ENCODE results near the gene DRC3.

DNA sequence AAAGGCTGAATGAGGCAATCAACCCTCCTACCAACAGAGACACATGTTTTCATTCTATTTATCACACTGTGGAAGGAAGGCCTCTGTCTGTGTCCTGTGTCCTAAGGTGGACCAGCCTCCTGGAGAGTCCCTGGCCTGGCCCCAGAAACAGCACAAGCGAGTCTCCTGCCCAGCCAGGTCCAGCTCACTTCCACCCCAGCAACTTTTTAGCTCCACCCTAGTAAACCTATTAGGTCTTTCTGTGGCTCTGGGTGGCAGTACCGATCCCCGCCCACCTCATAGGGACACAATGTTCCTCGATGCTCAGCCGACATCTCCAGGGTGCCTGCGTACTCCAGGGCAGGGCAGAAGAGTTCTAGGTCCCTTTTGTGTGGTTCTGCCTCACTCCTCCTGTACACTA lies 10.7 kb downstream of the DRC3 start:
- TF ChIP-seq EZH2phosphoT487 (IDR thresholded peaks at IDR 0.05; ENCODE audit: borderline replicate concordance) (no peak), CTCF (conservative IDR thresholded peaks at IDR 0.05; ENCODE audit: low read length) (no peak)

Data from Loucy (cell line).